NT2/D1 (cell line): Measurements from ENCODE around the gene MUC5B.
"Not testable (repeated sequence)": the region's sequence is repeated elsewhere in the genome, so short reads cannot be mapped to it uniquely, and the experiment has no call there.

ENCODE experiments used
- SUZ12 ChIP-seq: IDR thresholded peaks from 2 replicates; pipeline ENCODE4 v1.6.1; 2011; ENCODE audit not compliant: insufficient read length, insufficient read depth; ENCODE audit errors: extremely low read depth
- YY1 ChIP-seq: IDR thresholded peaks from 2 replicates; pipeline ENCODE4 v1.6.1; 2011; ENCODE audit not compliant: insufficient read length, insufficient read depth
- ZNF274 ChIP-seq: IDR thresholded peaks from 2 replicates; pipeline ENCODE4 v1.6.1; 2011; ENCODE audit warnings: mild to moderate bottlenecking, low read depth, low read length

GRCh38 chr11:1191786-1192470 lies 30.9 kb upstream of the MUC5B start:
- not testable (repeated sequence) for TF ChIP-seq SUZ12, YY1, ZNF274
